Vagina (tissue), 2 donors: ENCODE results near the gene CHRNA10. TPM values are rescaled to one million over a fixed set of nuclear protein-coding genes. Genes with fewer than 3 reads are reported as not detected.
A peak's percentile ranks its signal among the peaks of the same experiment; 100 is the strongest.
"Not testable (repeated sequence)": the region's sequence is repeated elsewhere in the genome, so short reads cannot be mapped to it uniquely, and the experiment has no call there.

Experiments
- DNase-seq, 2 donors: peaks; one replicate each; pipeline ENCODE4 v3.0.0-alpha.2; 2017; ENCODE audit errors: extremely low spot score in 2 of 2
- H3K27ac ChIP-seq: fragments of 200-600 bp; sonication (generic); one replicate; pipeline ENCODE4 v1.5.1; 2019
- H3K27me3 ChIP-seq: fragments of 200-600 bp; sonication (generic); one replicate; pipeline ENCODE4 v1.5.1; 2019
- H3K36me3 ChIP-seq, 2 donors: fragments of 200-600 bp; sonication (generic); one replicate each; pipeline ENCODE4 v1.5.1; 2017 to 2019
- H3K4me1 ChIP-seq: fragments of 200-600 bp; sonication (generic); one replicate; pipeline ENCODE4 v1.5.1; 2019
- H3K4me3 ChIP-seq, 2 donors: fragments of 200-600 bp; sonication (generic); 1 replicate in 1 of 2; 2 replicates in 1 of 2; pipeline ENCODE4 v1.5.1; 2016 to 2019
- H3K9me3 ChIP-seq: fragments of 200-600 bp; sonication (generic); one replicate; pipeline ENCODE4 v1.5.1; 2019
- POLR2A ChIP-seq, 2 donors: fragments of 450-650 bp; IDR thresholded peaks; one replicate each; pipeline ENCODE4 v1.6.1; 2017; ENCODE audit warnings: antibody characterized with exemption in 2 of 2, mild to moderate bottlenecking in 2 of 2, moderate library complexity in 2 of 2
- POLR2AphosphoS5 ChIP-seq, 2 donors: sonication (generic); formaldehyde crosslinking; IDR thresholded peaks; one replicate each; pipeline ENCODE4 v1.9.0; 2017; ENCODE audit warnings: antibody characterized with exemption in 2 of 2, mild to moderate bottlenecking in 2 of 2, low read depth in 1 of 2; ENCODE audit not compliant: insufficient read depth in 1 of 2
- intact Hi-C: fragments of 100-400 bp; cut with DNase I; formaldehyde crosslinking; loops from one replicate; pipeline ENCODE4 v1.15.1; 2023
- total RNA-seq: library from RNA; depleted of rRNA; stranded (reverse); fragments of >200 nt; gene quantifications from one replicate; pipeline ENCODE4 v1.2.3, GENCODE V29; 2016
- TF ChIP-seq, protein P1 (sequence below), 3 experiments: fragments of 450-650 bp in 2 of 3; fragments of 200-600 bp in 1 of 3; sonication (generic) in 1 of 3; IDR thresholded peaks; one replicate each; pipeline ENCODE4 v1.5.1; 2017 to 2019; ENCODE audit warnings: antibody characterized with exemption in 3 of 3, mild to moderate bottlenecking in 2 of 3, moderate library complexity in 2 of 3

Gene CHRNA10
- total RNA-seq, 1 donor from 2014 or later = not detected

DNA sequence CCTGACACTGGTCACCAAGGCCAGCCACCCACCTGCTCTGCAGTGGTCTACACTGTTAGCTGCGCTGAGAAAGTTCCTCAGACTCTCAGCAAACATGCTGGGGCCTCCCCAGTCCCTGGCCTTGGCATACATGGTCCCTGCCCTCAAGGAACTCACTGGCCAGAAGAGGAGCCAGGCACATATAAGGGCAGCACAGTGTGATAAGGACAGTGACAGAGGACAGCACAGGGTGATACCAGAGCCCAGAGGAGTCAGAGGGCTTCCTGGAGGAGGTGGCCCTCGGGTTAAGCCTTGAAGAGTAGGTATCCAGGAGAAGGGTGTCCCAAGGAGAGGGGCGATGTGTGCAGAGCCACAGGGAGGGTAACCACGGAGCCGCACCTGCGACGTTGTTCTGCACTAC is 25.6 kb downstream of the CHRNA10 start:
- Histone ChIP-seq H3K4me3 (no peak overlapping the region), H3K36me3 (no peaks in the 10 kb centered on the region), H3K9me3 (no peaks in the 10 kb centered on the region), H3K27ac (no peak overlapping the region), H3K27me3 (no peaks in the 10 kb centered on the region), H3K4me1 (peaks cover 17% of the 10 kb centered on the region)
- TF ChIP-seq POLR2AphosphoS5 (IDR thresholded peaks at IDR 0.05; ENCODE audit: insufficient read depth in 1 of 2, low read depth in 1 of 2) = no peak
- TF ChIP-seq POLR2A (IDR thresholded peaks at IDR 0.05) = no peak
- TF ChIP-seq, protein P1, sequence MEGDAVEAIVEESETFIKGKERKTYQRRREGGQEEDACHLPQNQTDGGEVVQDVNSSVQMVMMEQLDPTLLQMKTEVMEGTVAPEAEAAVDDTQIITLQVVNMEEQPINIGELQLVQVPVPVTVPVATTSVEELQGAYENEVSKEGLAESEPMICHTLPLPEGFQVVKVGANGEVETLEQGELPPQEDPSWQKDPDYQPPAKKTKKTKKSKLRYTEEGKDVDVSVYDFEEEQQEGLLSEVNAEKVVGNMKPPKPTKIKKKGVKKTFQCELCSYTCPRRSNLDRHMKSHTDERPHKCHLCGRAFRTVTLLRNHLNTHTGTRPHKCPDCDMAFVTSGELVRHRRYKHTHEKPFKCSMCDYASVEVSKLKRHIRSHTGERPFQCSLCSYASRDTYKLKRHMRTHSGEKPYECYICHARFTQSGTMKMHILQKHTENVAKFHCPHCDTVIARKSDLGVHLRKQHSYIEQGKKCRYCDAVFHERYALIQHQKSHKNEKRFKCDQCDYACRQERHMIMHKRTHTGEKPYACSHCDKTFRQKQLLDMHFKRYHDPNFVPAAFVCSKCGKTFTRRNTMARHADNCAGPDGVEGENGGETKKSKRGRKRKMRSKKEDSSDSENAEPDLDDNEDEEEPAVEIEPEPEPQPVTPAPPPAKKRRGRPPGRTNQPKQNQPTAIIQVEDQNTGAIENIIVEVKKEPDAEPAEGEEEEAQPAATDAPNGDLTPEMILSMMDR (IDR thresholded peaks at IDR 0.05) = no peak
- intact Hi-C loops = no loop called here
- DNase-seq = no peak

DNA sequence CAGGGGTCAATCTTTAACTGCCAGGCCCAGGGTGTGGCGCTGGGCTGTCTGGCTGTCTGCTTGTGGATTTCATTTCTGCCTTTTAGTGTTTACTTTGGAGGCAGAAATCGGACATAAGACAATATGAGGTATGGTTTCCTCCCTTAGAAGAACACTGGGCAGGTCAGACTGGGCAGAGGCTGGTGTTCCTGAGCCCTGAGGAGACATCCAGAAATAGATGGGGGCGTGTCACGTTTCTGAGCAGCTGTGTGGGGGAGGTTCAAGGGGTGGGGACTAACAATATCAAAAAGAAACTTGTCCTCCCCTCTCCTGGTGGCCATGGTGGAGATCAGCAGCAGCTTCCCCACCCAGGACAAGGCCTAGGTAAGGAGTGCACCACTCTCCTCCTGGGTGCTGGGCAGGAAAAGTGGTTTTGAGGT is 26.4 kb downstream of the CHRNA10 start, which contains the start of gene ART1:
Gene ART1, plus strand, starts transcription at position 312 of the 419 bp plus-strand sequence. CDS start 14,086 bp downstream, outside the sequence.
- H3K36me3 ChIP-seq = no peaks in the 10 kb centered on the region
- no peak within 1 kb of the TSS for H3K4me3 ChIP-seq
- H3K9me3 ChIP-seq = no peaks in the 10 kb centered on the region
- H3K27ac ChIP-seq = no peak within 1 kb of the TSS
- H3K27me3 ChIP-seq = no peaks in the 10 kb centered on the region
- peaks cover 17% of the 10 kb centered on the region for H3K4me1 ChIP-seq
- no peak for DNase-seq
- intact Hi-C loops = no loop called here
- TF ChIP-seq, protein P1 (IDR thresholded peaks at IDR 0.05) = no peak

DNA sequence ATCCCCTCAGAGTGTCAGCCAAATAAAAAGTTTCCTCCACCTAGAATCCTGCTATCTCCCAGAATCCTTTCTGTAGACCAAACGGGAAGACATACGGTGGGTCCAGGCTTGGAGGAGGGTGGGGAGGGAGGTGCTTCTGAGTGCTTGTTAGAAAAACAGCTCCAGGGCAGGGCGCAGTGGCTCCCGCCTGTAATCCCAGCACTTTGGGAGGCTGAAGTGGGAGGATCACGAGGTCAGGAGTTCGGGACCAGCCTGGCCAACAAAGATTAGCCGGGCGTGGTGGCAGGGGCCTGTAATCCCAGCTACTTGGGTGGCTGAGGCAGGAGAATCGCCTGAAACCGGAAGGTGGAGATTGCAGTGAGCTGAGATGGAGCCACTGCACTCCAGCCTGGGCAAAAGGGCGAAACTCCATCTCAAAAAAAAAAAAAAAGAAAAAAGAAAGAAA is 28.1 kb downstream of the CHRNA10 start:
- intact Hi-C loops, DNase-seq: not testable (repeated sequence)
- peak overlapping the region; percentile 82 for H3K27ac ChIP-seq

DNA sequence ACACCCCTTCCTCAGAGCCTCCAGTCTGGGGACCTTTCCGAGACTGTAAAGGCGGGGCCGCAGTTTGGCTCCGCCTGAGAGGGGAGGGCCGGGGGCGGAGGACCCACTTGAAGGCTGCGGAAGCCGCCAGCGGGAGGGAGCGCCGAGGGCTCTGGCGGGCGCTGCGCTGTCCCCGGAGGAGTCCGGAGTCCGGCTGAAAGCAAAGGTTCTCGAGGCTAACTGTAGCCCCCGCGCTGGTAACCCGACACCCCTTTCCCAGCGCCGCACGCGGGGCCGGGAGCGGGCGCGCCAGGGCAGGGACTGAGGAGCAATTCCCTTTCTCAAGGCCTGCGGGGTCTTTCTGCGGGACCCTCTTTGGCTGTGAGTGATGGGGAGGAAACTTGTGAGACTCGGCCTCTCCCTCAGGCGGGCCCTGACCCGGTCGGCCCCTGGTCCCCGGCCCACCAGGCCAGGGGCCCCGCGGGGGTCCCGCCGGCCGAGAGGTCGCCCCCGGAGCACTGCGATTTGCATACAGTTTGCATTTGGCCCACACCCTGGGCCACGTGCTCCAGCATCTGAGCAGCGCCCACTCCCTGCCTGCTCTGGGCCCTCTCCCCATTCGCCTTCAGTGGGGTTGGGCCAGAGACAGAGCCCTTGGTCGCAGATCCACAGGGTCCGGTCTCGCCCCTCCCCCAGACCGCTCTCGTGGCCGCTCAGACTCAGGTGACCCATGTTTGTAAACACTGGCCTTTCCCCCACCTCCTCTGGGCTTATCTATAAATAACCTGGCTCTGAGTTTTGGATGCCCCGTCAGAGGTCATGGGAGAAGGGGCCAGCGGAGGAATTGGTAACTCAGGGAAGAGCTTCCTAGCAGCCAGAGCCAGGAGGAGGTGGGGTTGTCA is 28.9 kb downstream of the CHRNA10 start:
- Histone ChIP-seq H3K4me3 (peak overlapping the region; percentile 64 to 79), H3K4me1 (peaks cover 17% of the 10 kb centered on the region), H3K9me3 (no peaks in the 10 kb centered on the region), H3K27me3 (no peaks in the 10 kb centered on the region), H3K36me3 (no peaks in the 10 kb centered on the region), H3K27ac (peak overlapping the region; percentile 82)
- DNase-seq = no peak
- TF ChIP-seq POLR2AphosphoS5 (IDR thresholded peaks at IDR 0.05; ENCODE audit: insufficient read depth in 1 of 2, low read depth in 1 of 2) = peak in 1 of 2 donors; percentile 81
- TF ChIP-seq, protein P1 (IDR thresholded peaks at IDR 0.05) = no peak
- TF ChIP-seq POLR2A (IDR thresholded peaks at IDR 0.05) = peak in 1 of 2 donors; percentile 41
- intact Hi-C loops = no loop called here

More for the DNA sequence above, 28.1 kb downstream of the CHRNA10 start:
- H3K27me3 ChIP-seq, H3K36me3 ChIP-seq, H3K9me3 ChIP-seq: not testable (repeated sequence)
- peaks cover 17% of the 10 kb centered on the region for H3K4me1 ChIP-seq
- H3K4me3 ChIP-seq = peak overlapping the region; percentile 64 to 79

DNA sequence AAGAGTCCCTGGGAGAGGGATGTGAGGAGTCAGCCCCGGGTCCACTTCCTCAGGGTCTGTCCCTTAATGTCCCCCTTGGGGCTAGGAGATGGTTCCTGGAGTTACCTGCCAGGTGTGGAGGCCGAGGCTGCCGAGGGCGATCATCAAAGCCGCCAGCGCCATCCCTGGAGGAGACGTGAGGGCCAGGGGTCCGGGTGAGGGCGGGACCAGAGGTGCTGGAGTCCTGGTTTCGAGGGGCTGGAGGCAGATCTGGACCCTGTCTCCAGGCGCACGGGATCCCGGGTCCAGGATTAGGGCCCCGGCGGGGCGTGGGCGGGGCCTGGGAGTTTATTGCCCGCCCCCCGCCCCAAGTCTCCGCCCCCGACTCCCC is 29.5 kb downstream of the CHRNA10 start, which contains the start of gene ART5:
Gene ART5, minus strand, starts transcription at position 292 of the 370 bp plus-strand sequence. Its CDS starts 130 bp downstream, at position 162.
- Histone ChIP-seq H3K4me1 (peaks cover 17% of the 10 kb centered on the region), H3K4me3 (peak within 1 kb of the TSS; percentile 64 to 79), H3K27ac (peak within 1 kb of the TSS; percentile 82), H3K9me3 (no peaks in the 10 kb centered on the region), H3K27me3 (no peaks in the 10 kb centered on the region), H3K36me3 (no peaks in the 10 kb centered on the region)
- TF ChIP-seq, protein P1 (IDR thresholded peaks at IDR 0.05) = no peak
- TF ChIP-seq POLR2AphosphoS5 (IDR thresholded peaks at IDR 0.05; ENCODE audit: insufficient read depth in 1 of 2, low read depth in 1 of 2) (no peak), POLR2A (IDR thresholded peaks at IDR 0.05) (no peak)
- DNase-seq = no peak
- intact Hi-C loops = no loop called here
